GM18505 (cell line): Measurements from ENCODE around the gene AOPEP.

Experiments used
- ATAC-seq: cut with Tn5 transposase; IDR thresholded peaks from one replicate; pipeline ENCODE4 v1.9.1; 2021; ENCODE audit not compliant: unreplicated experiment
- POLR2A ChIP-seq: IDR thresholded peaks from 4 replicates; pipeline ENCODE4 v1.6.1; 2011; ENCODE audit warnings: borderline replicate concordance; ENCODE audit not compliant: insufficient read depth, insufficient read length; ENCODE audit errors: extremely low read depth

AOPEP gene

GRCh38 chr9:94911211-94911610 lies 184.7 kb downstream of the AOPEP start:
- TF ChIP-seq POLR2A = no peak
- ATAC-seq = no peak

- no peak for TF ChIP-seq POLR2A
- no peak for ATAC-seq
Measured at GRCh38 chr9:94911986-94912635, 185.6 kb downstream of the AOPEP start.

- ATAC-seq = no peak
- TF ChIP-seq POLR2A = no peak
Measured at GRCh38 chr9:94912700-94913249, 186.3 kb downstream of the AOPEP start.

GRCh38 chr9:94913550-94913949 lies 187.1 kb downstream of the AOPEP start:
- ATAC-seq = no peak
- TF ChIP-seq POLR2A = no peak

GRCh38 chr9:94915476-94916450 lies 189.3 kb downstream of the AOPEP start:
- TF ChIP-seq POLR2A = no peak
- no peak for ATAC-seq

- TF ChIP-seq POLR2A = no peak
- no peak for ATAC-seq
Measured at GRCh38 chr9:94916956-94917355, 190.5 kb downstream of the AOPEP start.

GRCh38 chr9:94918038-94918753 lies 191.7 kb downstream of the AOPEP start:
- peak; percentile 71 for ATAC-seq
- no peak for TF ChIP-seq POLR2A

GRCh38 chr9:94919376-94920098 lies 193.0 kb downstream of the AOPEP start:
- no peak for ATAC-seq
- TF ChIP-seq POLR2A = no peak

- ATAC-seq = no peak
- TF ChIP-seq POLR2A = no peak
Measured at GRCh38 chr9:94920420-94921091, 194.1 kb downstream of the AOPEP start.

- no peak for ATAC-seq
- TF ChIP-seq POLR2A = no peak
Measured at GRCh38 chr9:94921092-94921471, 194.6 kb downstream of the AOPEP start.

- no peak for TF ChIP-seq POLR2A
- ATAC-seq = no peak
Measured at GRCh38 chr9:94921656-94922055, 195.2 kb downstream of the AOPEP start.

- no peak for TF ChIP-seq POLR2A
- no peak for ATAC-seq
Measured at GRCh38 chr9:94922098-94922607, 195.7 kb downstream of the AOPEP start.
